Upper lobe of left lung (tissue), 6 donors: Measurements from ENCODE around the gene ZBTB39. TPM values are rescaled to one million over a fixed set of nuclear protein-coding genes. Genes with fewer than 3 reads are reported as not detected.

ENCODE experiments used
- ATAC-seq, 2 donors: fragments of 200-7000 bp; cut with Tn5 transposase; one replicate each; pipeline ENCODE4 v1.9.1; 2022; ENCODE audit warnings: mild to moderate bottlenecking in 2 of 2, moderate library complexity in 2 of 2; ENCODE audit not compliant: low FRiP score in 2 of 2
- DNase-seq, 2 donors: peaks; one replicate each; pipeline ENCODE4 v3.0.0-alpha.2; 2019 to 2020
- H3K27ac ChIP-seq, 4 donors: fragments of 200-600 bp; sonication (generic); one replicate each; pipeline ENCODE4 v1.5.1; 2016 to 2019
- H3K27me3 ChIP-seq, 4 donors: fragments of 200-600 bp; sonication (generic); one replicate each; pipeline ENCODE4 v1.5.1; 2017 to 2019
- H3K36me3 ChIP-seq, 4 donors: fragments of 200-600 bp; sonication (generic); one replicate each; pipeline ENCODE4 v1.5.1; 2016 to 2019
- H3K4me1 ChIP-seq, 4 donors: fragments of 200-600 bp; sonication (generic); one replicate each; pipeline ENCODE4 v1.5.1; 2018 to 2019
- H3K4me3 ChIP-seq, 4 donors: fragments of 200-600 bp; sonication (generic); one replicate each; pipeline ENCODE4 v1.5.1; 2017 to 2019; ENCODE audit warnings: mild to moderate bottlenecking in 2 of 4, moderate library complexity in 1 of 4
- H3K9me3 ChIP-seq, 4 donors: fragments of 200-600 bp; sonication (generic); one replicate each; pipeline ENCODE4 v1.5.1; 2018 to 2019
- EP300 ChIP-seq, 4 donors: sonication (generic); formaldehyde crosslinking; IDR thresholded peaks; one replicate each; pipeline ENCODE4 v1.5.1; 2017; ENCODE audit warnings: antibody characterized with exemption in 4 of 4, control low read depth in 2 of 4
- POLR2A ChIP-seq, 4 donors: fragments of 450-650 bp; IDR thresholded peaks; one replicate each; pipeline ENCODE4 v1.5.1; 2016 to 2017; ENCODE audit warnings: antibody characterized with exemption in 4 of 4, mild to moderate bottlenecking in 2 of 4
- POLR2AphosphoS5 ChIP-seq, 2 donors: sonication (generic); formaldehyde crosslinking; IDR thresholded peaks; one replicate each; pipeline ENCODE4 v1.5.1; 2017; ENCODE audit warnings: antibody characterized with exemption in 2 of 2
- WGBS, 2 donors: methylation state at CpG; one replicate each; pipeline ENCODE4 v1.1.5; 2017 to 2018; 5-methylcytosine and 5-hydroxymethylcytosine counted together
- total RNA-seq, 6 donors: library from RNA; depleted of rRNA in 4 of 6; stranded (reverse); fragments of >200 nt in 4 of 6; gene quantifications; one replicate each; pipeline versions ENCODE4 v1.1.0 to v1.2.1, GENCODE V29; 2016 to 2021
- TF ChIP-seq, protein P1 (sequence below), 6 experiments: fragments of 450-650 bp in 4 of 6; fragments of 200-600 bp in 2 of 6; sonication (generic) in 2 of 6; IDR thresholded peaks; one replicate each; pipeline ENCODE4 v1.5.1; 2016 to 2019; ENCODE audit warnings: antibody characterized with exemption in 6 of 6
- donor health status: DM: no; HTN: no; CAD: no; lungs with moderate emphysema.
- donor health status: DM: no; HTN: yes; CAD: no; lungs with severe emphysema.

Gene ZBTB39
- total RNA-seq, 6 donors from 2014 or later = 3.2 to 9.4 (median 6.2) TPM

DNA sequence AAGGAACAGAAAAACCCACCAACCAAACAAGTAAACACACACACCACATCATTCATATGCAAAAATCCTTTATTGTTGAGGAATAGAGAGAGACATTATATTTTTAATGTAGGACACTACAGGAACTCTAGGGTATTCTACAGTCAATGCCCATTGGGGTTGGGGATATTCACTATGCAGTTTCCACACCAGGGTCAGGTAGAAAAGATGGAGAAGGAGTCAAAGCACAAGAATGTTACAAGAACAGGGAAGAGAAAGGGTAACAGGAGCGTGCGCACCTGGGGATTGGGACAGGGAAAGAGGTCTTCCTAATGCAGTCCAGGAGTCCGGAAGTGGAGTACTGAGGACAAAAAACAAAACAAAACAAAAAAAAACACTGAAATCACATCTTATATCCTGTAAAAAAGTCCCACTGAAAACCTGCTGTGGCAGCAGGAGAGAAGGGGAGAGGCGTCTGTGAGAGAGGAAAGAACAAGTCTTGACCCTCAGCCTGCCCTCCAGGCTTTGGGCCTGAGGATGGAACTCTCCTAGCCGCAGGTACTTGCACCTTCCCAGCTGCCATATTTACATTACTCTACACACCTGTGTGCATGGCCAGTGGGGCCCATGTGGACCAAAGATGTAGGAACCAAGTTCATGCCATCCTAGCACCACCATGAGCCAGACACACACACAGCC, 3.7 kb upstream of the ZBTB39 start:
- ATAC-seq (no peak), DNase-seq (no peak)
- TF ChIP-seq EP300 (IDR thresholded peaks at IDR 0.05) (no peak), POLR2A (IDR thresholded peaks at IDR 0.05) (no peak), POLR2AphosphoS5 (IDR thresholded peaks at IDR 0.05) (no peak)
- TF ChIP-seq, protein P1, sequence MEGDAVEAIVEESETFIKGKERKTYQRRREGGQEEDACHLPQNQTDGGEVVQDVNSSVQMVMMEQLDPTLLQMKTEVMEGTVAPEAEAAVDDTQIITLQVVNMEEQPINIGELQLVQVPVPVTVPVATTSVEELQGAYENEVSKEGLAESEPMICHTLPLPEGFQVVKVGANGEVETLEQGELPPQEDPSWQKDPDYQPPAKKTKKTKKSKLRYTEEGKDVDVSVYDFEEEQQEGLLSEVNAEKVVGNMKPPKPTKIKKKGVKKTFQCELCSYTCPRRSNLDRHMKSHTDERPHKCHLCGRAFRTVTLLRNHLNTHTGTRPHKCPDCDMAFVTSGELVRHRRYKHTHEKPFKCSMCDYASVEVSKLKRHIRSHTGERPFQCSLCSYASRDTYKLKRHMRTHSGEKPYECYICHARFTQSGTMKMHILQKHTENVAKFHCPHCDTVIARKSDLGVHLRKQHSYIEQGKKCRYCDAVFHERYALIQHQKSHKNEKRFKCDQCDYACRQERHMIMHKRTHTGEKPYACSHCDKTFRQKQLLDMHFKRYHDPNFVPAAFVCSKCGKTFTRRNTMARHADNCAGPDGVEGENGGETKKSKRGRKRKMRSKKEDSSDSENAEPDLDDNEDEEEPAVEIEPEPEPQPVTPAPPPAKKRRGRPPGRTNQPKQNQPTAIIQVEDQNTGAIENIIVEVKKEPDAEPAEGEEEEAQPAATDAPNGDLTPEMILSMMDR (IDR thresholded peaks at IDR 0.05) = no peak
- Histone ChIP-seq H3K4me1 (peaks cover 12 to 24% (median 18%) of the 10 kb centered on the region in 4 donors), H3K9me3 (no peaks in the 10 kb centered on the region), H3K27me3 (no peaks in the 10 kb centered on the region), H3K27ac (no peak overlapping the region), H3K4me3 (no peak overlapping the region), H3K36me3 (no peaks in the 10 kb centered on the region)
- WGBS, 2 donors = 88 to 89% methylated on average over 5 of the region's 5 CpGs

DNA sequence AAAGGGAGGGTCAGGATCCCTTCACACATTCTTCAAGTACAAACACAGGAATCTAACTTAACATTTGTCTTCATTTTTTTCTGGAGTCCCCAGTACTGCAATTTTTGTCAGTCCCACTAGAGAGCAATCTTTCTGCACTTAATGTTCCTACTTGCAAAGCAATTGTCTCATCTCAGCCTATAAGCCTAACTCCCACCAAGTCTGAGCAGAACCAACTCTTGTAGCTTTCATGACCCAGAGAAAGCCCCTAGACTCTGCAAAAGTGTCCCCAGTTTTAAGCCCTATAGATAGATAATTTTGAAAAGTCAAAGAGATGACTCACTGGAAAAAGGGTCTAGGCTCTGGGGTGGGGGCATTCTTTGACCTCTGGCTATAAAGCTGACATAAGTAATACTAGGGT, 1.8 kb upstream of the ZBTB39 start:
- H3K9me3 ChIP-seq = no peaks in the 10 kb centered on the region
- H3K4me3 ChIP-seq = no peak overlapping the region
- DNase-seq (no peak), ATAC-seq (no peak)
- H3K4me1 ChIP-seq = peaks cover 15 to 34% (median 22%) of the 10 kb centered on the region in 4 donors
- no peaks in the 10 kb centered on the region for H3K27me3 ChIP-seq
- TF ChIP-seq EP300 (IDR thresholded peaks at IDR 0.05) = no peak
- TF ChIP-seq, protein P1 (IDR thresholded peaks at IDR 0.05) = peak; percentile 32 to 62 (median 48)
- TF ChIP-seq POLR2A (IDR thresholded peaks at IDR 0.05) = no peak
- no peak for TF ChIP-seq POLR2AphosphoS5 (IDR thresholded peaks at IDR 0.05)
- H3K36me3 ChIP-seq = peaks cover 7 to 14% (median 13%) of the 10 kb centered on the region in 4 donors
- peak overlapping the region in 1 of 4 donors; percentile 25 for H3K27ac ChIP-seq

DNA sequence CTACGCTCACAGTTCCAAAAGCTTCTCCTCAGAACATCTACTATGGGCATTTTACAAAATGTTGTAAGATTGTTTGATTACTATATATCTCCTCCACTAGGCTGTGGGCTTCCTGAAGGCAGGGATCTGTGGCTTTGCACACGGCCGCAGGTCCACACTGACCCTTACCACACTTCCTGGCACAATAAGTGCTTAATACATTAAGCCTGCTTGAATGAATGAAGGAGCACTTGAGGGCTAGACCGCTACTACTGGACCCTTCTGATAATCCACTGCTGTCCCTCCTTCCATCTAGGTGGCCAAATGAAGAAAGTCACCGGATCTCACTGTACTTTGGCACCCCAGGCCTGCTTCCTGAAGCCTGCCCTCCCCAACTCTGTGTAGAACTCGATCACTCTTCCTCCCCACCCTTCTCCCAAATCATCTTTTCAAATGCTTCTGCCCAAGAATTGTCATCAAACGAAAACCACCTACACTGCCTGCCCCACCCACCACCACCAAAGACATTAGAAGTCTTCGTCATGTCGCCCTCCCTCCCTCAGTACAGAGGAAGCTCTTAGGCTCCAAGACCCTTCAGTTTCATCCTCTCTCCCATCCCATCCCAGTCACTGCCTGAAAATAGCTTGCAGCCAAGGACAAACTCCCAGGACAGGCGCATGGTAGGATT, 596 bp upstream of the ZBTB39 start:
- Histone ChIP-seq H3K9me3 (no peaks in the 10 kb centered on the region), H3K36me3 (peaks cover 18 to 26% (median 25%) of the 10 kb centered on the region in 4 donors), H3K27me3 (no peaks in the 10 kb centered on the region), H3K27ac (peak overlapping the region; percentile 4 to 92 (median 22)), H3K4me1 (peaks cover 16 to 35% (median 23%) of the 10 kb centered on the region in 4 donors), H3K4me3 (peak overlapping the region in 3 of 4 donors; percentile 86 to 98 (median 96))
- DNase-seq (no peak), ATAC-seq (no peak)
- TF ChIP-seq, protein P1 (IDR thresholded peaks at IDR 0.05) = peak in 1 of 6 experiments; percentile 9
- TF ChIP-seq POLR2A (IDR thresholded peaks at IDR 0.05) = no peak
- no peak for TF ChIP-seq EP300 (IDR thresholded peaks at IDR 0.05)
- 49 to 52% methylated on average over 10 of the region's 10 CpGs for WGBS, 2 donors

DNA sequence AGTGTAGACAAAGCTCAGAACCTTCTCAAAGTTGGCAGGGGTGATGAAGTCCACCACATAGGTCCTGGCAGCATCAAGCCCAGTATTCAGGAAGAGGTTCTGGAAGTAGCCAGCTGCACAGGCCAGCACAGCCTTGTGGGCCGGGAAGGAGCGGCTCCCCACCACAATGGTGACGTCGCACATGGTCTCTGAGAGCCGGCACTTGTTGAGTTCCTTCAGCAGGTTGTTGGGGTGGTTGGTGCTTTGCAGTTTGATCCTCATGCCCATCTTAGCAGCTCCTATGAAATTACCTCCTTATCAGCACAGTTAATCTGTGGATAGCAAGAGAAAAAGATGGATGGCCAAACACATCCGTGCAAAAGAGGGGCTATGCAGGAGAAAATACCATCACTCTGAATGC, 1.7 kb downstream of the ZBTB39 start:
- H3K27ac ChIP-seq = no peak overlapping the region
- H3K36me3 ChIP-seq = peaks cover 18 to 45% (median 30%) of the 10 kb centered on the region in 4 donors
- WGBS, 2 donors = 18 to 85% methylated on average over 1 to 6 of the region's 6 CpGs
- ATAC-seq = no peak
- no peaks in the 10 kb centered on the region for H3K27me3 ChIP-seq
- TF ChIP-seq, protein P1 (IDR thresholded peaks at IDR 0.05) = no peak
- TF ChIP-seq POLR2A (IDR thresholded peaks at IDR 0.05) = no peak
- TF ChIP-seq POLR2AphosphoS5 (IDR thresholded peaks at IDR 0.05) = no peak
- TF ChIP-seq EP300 (IDR thresholded peaks at IDR 0.05) = no peak
- no peaks in the 10 kb centered on the region for H3K9me3 ChIP-seq
- H3K4me3 ChIP-seq = no peak overlapping the region
- DNase-seq = no peak
- H3K4me1 ChIP-seq = peaks cover 24 to 47% (median 36%) of the 10 kb centered on the region in 4 donors
